ENCODE results near the gene SYCE3. TPM values are rescaled to one million over a fixed set of nuclear protein-coding genes. Genes with fewer than 3 reads are reported as not detected.

Gene SYCE3
- total and polyA plus RNA-seq, 11 donors = not detected

GRCh38 chr22:50597097-50597496, 34.4 kb upstream of the SYCE3 start:
- DNase-seq (no peak), ATAC-seq (no peak)
- WGBS, 4 donors = 82 to 93% (median 87%) methylated on average over 5 of the region's 5 CpGs
- Histone ChIP-seq H3K9me3 (no peaks in the 10 kb centered on the region), H3K4me3 (no peak overlapping the region), H3K4me1 (peaks cover 0 to 17% (median 0%) of the 10 kb centered on the region in 12 donors), H3K27ac (no peak overlapping the region), H3K36me3 (no peaks in the 10 kb centered on the region), H3K27me3 (peaks cover 0 to 37% (median 25%) of the 10 kb centered on the region in 9 donors)
- intact Hi-C loops (cut with DNase I) = no loop called here
- no peak for TF ChIP-seq CTCF (IDR thresholded peaks at IDR 0.05)
- TF ChIP-seq POLR2A (IDR thresholded peaks at IDR 0.05) = no peak

GRCh38 chr22:50595189-50595588, 32.5 kb upstream of the SYCE3 start:
- Histone ChIP-seq H3K9me3 (no peaks in the 10 kb centered on the region), H3K27ac (no peak overlapping the region), H3K4me1 (peaks cover 0 to 4% (median 0%) of the 10 kb centered on the region in 12 donors), H3K4me3 (no peak overlapping the region), H3K36me3 (no peaks in the 10 kb centered on the region), H3K27me3 (peaks cover 0 to 24% (median 14%) of the 10 kb centered on the region in 9 donors)
- ATAC-seq = no peak
- intact Hi-C loops (cut with DNase I) = no loop called here
- no peak for DNase-seq
- TF ChIP-seq POLR2A (IDR thresholded peaks at IDR 0.05) = no peak
- TF ChIP-seq CTCF (IDR thresholded peaks at IDR 0.05) = no peak
- WGBS, 4 donors = 86 to 92% (median 89%) methylated on average over 3 of the region's 3 CpGs

GRCh38 chr22:50587407-50587806, 24.7 kb upstream of the SYCE3 start:
- ATAC-seq (no peak), DNase-seq (peak in 2 of 5 donors; percentile 7 to 8)
- Histone ChIP-seq H3K36me3 (no peaks in the 10 kb centered on the region), H3K27ac (no peak overlapping the region), H3K4me3 (no peak overlapping the region), H3K4me1 (peaks cover 0 to 11% (median 7%) of the 10 kb centered on the region in 12 donors), H3K9me3 (no peaks in the 10 kb centered on the region), H3K27me3 (no peaks in the 10 kb centered on the region)
- 87 to 96% (median 90%) methylated on average over 4 to 5 of the region's 5 CpGs for WGBS, 4 donors
- no peak for TF ChIP-seq CTCF (IDR thresholded peaks at IDR 0.05)
- intact Hi-C loops (cut with DNase I) = no loop called here

- 78 to 90% (median 82%) methylated on average over 1 to 5 of the region's 5 CpGs for WGBS, 4 donors
- TF ChIP-seq POLR2A (IDR thresholded peaks at IDR 0.05) = no peak
- no peak for TF ChIP-seq CTCF (IDR thresholded peaks at IDR 0.05)
- no peaks in the 10 kb centered on the region for H3K36me3 ChIP-seq
- ATAC-seq (no peak), DNase-seq (peak in 2 of 5 donors; percentile 8 to 11)
- no peak overlapping the region for H3K27ac ChIP-seq
- no peaks in the 10 kb centered on the region for H3K27me3 ChIP-seq
- intact Hi-C loops (cut with DNase I) = no loop called here
- peaks cover 3 to 17% (median 13%) of the 10 kb centered on the region in 12 donors for H3K4me1 ChIP-seq
- H3K4me3 ChIP-seq = no peak overlapping the region
- no peaks in the 10 kb centered on the region for H3K9me3 ChIP-seq
These were observed 23.7 kb upstream of the SYCE3 start for GRCh38 chr22:50586416-50586815.
